Measurements from ENCODE around the gene MYCN.
"Not testable (repeated sequence)": the region's sequence is repeated elsewhere in the genome, so short reads cannot be mapped to it uniquely, and the experiment has no call there.

The MYCN gene

DNA sequence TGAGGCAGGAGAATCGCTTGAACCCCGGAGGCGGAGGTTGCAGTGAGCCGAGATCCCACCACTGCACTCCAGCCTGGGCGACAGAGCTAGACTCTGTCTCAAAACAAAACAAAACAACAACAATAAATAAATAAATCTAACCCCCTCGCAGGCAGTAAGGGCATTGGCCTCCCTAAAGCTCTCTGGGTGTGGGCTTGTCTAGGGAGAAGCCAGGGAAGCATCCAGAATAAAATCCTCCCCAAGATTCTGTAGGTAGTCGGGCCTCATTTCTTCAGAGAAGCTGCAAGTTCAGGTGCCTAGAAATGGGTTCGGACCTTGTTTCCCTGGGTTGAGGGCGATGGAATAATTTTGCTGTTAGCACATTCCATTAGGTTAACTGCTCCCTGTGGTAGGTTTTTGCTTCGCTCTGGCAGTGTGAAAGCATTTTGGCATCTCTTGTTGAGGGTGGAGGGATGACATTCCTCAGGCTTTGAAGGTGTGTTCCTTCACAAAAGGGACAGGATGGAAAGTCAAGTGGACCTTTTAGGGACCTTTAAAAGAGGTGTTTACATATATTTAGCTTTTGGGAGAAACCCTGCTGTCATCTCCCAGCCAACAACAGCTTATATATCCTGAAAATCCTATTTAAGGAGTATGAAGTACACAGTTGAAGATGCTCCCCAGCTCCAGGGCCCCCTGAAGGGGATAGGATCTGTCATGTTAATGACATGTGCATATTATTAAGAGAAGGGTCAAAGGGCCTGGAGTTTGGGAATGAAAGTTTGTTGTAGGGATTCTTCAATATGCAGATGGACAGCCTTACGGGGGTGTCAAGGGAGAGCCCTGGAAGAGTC is 17.7 kb downstream of the MYCN start:
- DNase-seq (ENCODE audit: low read depth) = no peak

DNA sequence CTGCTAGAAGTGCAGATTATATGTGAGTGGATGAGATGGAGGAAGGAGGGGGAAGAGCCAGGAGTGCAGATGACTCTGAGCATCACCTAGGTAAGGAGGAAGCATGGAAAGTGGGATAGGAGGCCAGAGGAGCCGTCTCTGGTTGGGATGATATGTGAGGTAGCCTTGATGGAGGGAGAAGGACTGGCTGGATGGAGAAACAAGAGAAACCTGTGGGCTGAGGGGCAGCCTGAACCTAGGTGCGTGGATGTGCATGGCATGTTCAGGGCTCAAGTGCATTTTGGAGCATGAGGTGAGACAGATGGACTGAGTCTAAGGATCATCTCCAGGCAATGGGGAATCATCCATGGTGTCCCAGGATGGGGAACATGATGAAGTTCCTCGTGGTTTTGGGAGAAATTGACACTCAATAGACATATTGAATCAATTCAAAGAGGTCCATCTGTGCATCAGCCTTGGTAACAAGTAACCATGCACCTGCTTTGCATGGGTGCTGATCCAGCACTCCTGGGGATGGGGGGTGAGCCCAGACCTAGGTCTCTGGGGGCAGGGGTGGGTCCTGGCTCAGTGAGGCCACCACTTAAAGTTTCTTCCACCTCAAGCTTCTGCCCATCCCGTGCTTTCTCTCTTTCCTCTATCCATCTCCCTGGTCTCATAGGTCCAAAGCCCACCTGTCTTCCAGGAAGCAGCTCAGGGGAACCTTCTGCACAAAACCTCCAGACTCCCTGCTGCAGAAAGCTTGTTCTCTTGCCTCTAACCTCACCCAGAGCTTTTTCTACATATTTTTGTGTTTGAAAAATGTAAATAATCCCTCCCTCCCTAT is 19.2 kb downstream of the MYCN start:
- DNase-seq (ENCODE audit: low read depth) = no peak

DNA sequence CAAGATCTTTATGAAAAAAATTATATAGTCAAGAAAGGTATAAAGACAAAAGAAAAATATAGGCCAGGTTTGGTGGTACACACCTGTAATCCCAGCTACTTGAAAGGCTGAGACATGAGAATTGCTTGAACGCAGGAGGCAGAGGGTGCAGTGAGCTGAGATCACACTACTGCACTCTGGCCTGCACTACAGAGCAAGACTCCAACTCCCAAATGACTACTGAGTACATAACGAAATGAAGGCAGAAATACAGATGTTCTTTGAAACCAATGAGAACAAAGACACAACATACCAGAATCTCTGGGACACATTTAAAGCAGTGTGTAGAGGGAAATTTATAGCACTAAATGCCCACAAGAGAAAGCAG is 19.8 kb downstream of the MYCN start:
- DNase-seq (ENCODE audit: low read depth) = not testable (repeated sequence)

DNA sequence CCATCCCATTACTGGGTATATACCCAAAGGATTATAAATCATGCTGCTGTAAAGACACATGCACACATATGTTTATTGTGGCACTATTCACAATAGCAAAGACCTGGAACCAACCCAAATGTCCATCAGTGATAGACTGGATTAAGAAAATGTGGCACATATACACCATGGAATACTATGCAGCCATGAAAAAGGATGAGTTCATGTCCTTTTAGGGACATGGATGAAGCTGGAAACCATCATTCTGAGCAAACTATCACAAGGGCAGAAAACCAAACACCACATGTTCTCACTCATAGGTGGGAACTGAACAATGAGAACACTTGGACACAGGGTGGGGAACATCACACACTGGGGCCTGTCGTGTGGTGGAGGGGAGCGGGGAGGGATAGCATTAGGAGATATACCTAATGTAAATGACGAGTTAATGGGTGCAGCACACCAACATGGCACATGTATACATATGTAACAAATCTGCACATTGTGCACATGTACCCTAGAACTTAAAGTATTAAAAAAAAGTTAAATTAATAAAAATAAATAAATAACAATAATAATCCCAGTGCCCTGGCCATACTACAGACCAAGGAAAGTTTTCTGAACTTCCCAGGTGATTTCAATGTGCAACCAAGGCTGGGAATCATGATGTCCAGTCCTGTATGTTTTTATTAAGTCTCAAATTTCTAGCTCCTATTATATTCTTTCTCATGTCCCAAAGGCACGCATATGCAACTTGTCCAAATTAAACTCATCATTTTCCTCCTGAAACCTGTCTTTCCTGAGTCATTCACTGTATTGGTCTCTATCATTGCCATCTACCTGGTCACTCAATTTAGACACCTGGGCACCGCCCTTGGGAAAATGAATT is 23.0 kb downstream of the MYCN start:
- DNase-seq (ENCODE audit: low read depth) = not testable (repeated sequence)

DNA sequence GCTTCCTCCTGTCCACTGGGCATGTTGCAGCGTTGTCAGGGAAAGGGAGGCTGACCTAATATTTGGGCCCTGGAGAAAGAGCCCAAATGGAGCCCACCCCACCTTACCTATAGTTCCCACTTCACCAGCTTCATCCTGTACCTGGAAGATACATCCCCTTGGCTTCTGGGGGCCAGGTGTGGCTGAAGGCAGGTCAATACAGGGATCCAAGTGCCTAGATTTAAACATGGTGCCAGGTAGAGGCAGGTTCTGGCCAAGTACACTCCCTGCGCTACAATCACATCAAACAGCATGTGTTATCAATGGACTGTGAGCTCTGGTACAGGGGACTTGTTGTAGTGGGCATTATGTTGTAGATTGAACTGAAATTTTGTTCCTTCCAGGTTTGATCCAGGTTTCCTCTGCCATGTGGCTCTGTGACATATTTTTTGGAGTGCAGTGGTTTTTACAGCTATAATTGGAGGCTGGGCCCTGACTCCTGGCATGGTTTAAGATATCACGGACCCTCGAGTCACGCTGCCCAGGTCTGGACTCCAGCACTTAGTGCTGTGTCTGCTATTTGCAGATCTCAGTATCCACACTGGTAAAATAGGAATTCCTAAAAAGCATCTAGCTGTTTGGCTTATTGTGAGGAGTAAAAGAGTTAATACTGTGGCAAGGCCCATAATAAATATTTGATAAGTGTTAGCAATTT is 23.8 kb downstream of the MYCN start:
- DNase-seq (ENCODE audit: low read depth) = no peak

DNA sequence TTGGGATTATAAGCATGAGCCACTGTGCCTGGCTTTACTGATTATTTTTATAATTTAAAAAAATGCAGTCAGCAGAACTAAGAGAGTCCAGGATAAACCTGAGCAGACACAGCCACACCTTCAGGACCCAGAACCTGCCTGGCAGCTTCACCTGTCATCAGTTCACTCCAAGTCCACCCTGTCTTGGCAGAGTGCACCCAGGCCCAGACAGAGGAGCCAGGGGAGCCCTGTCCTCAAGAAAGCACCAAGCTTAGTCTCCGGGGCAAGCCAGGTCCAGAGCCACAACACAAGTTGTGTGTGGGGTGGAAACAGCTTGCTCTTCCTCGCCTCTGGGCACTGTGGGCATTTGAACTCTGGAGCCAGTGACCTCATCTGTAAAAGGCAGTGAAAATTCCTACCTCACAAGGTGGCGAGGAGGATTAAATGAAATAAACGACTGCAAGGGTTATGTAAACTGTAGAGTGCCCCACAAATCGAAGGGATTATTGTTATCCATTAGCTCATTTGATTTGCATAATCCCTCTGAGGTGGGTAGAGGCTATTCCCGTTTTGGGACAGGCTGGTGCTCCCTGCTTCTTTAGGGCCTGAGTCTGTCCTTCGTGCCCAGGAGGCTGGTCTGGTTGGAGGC is 24.7 kb downstream of the MYCN start:
- DNase-seq (ENCODE audit: low read depth) = no peak

DNA sequence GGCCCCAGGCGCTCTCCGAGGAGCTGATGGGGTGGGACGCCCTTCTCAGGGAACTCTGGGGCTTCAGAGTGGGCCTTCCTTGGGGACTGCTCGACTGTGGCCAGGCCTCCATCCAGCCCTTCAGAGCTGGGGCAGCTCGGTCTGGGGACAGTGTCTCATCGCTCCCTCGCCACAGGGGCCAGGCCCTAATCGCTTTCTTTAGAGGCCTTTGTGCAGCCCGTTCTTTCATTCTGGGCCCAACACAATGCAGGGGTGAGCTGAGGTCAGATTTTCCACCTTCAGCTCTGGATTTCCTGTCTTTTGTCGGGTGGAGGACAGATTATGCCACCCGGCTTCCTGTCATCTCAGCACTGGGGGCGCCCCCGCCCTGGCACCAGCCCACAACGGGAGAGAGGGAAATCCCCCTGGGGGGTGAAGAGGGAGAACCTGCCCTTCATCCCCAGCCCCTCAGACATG is 25.2 kb downstream of the MYCN start:
- DNase-seq (ENCODE audit: low read depth) = no peak

DNA sequence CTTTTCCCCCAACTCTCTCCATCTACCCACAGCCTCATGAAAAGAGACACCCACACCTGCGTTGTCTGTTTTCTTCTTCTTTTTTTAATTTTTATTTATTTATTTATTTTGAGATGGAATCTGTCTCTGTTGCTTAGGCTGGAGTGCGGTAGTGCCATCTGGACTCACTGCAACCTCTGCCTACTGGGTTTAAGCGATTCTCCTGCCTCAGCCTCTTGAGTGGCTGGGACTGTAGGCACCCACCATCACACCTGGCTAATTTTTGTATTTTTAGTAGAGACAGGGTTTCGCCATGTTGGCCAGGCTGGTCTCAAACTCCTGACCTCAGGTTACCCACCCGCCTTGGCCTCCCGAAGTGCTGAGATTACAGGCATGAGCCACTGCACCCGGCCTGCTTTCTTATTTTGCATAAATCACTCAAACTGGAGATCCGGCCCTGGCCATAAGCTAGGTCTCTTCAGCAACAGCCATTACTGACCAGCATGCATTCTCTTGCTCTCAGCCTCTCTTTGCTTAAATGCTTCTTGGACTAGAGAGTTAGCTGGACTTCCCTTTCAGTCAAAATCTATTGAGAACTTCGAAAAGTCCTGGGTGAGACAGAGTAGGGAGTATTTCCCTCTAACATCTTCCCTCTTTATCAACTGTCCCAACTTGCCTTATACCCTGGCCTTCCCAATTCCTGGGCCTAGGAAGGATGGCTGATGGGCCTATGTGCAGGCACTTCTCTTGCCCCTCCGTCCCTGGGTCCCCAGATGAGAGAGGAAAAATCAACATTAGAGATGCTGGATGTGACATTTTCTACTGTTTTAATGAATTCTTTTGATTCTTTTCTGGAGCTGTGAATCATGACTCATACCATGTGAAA is 27.3 kb downstream of the MYCN start:
- no peak for DNase-seq (ENCODE audit: low read depth)

DNA sequence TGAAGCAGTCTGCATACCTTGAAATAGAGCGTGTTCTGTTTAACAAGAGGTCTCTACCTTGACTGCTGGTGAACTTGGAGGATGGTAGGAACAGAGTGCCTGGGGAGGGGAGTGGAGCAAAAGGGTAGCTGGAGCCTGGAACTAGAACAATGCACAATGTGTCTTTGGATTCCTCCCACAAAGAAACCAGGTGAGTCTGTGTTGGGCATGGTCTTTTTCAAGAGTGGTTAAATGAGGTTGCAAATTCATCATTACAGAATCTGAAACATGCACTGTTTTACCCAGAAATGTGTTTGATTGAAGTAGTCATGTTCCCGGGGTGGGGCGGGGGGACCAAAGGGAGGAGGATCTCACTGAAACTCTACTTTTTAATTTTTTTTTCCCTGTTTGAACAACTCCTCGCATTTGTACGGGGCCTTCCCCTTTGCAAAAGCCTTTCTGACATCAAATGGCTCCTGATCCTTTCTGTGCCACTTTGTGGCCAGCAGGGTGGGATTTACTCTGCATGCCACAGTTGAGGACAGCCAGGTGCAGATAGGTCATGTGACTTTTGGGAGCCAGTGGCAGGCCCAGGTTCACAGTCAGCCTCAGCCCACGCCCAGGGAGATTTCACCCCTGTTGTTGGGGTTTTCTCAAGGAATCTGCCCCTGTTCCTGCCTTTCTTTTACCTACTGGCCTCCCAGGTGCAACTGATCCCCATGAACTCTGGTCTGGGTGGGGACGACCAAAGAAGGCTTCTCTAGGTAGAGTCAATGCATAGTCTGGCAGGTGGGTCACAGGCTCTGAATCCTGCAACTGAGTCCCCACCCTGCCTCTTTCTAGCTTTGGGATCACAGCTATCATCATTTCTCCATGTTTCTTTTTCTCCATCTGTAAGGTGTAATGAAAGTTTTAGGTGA is 28.2 kb downstream of the MYCN start:
- DNase-seq (ENCODE audit: low read depth) = no peak

DNA sequence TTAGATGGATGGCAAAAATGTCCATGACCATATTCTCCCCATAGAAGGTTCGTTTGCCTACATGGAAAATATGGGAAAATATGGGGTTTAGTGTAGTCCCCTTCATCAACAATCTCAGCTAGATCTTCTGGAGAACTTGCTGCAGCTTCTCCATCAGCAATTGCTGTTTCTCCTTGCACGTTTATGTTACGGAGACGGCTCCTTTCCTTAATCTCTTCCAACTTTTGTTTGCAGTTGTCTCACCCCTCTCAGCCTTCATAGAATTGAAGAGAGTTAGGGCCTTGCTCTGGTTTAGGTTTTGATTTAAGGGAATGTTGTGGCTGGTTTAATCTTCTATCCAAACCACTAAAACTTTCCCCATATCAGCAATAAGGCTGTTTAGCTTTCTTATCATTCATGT is 28.9 kb downstream of the MYCN start:
- no peak for DNase-seq (ENCODE audit: low read depth)

DNA sequence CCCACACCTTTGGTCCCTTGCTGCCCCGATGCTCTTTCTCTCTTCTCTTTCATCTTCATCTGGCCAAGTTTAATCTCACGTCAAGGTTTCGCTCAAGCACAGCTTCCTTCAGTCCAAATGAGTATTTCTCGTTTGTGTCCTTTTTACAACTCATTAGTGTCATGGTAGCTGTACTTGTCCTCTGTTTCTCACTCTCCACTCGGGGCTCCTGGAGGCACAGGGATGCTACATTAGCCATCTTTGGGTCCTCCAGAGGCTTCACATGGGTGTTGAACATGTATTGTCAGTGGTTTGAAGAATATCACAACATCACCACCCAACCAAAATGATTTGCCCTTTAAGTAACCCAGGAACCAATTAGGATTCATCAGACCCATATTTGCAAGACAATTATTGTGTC is 30.4 kb downstream of the MYCN start:
- no peak for DNase-seq (ENCODE audit: low read depth)

DNA sequence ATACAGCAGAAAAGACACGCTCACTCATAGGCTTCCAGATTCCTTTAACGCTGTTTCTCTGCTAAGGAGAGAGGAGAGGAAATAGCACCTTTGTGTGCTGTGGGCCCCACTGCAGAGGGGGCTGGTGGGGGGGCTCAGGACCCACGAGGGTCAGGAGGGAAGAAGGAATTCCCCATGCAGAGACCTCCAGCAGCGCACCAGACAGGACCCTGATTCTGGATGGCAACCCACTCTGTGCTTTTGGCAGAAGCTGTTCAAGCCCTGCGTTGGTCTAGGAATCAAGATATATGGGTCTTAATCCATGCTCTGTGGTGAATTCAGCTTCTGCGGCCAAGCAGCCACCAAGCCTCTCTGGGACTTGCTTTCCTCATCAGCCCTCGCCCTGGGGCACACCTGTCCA is 31.0 kb downstream of the MYCN start:
- no peak for DNase-seq (ENCODE audit: low read depth)

DNA sequence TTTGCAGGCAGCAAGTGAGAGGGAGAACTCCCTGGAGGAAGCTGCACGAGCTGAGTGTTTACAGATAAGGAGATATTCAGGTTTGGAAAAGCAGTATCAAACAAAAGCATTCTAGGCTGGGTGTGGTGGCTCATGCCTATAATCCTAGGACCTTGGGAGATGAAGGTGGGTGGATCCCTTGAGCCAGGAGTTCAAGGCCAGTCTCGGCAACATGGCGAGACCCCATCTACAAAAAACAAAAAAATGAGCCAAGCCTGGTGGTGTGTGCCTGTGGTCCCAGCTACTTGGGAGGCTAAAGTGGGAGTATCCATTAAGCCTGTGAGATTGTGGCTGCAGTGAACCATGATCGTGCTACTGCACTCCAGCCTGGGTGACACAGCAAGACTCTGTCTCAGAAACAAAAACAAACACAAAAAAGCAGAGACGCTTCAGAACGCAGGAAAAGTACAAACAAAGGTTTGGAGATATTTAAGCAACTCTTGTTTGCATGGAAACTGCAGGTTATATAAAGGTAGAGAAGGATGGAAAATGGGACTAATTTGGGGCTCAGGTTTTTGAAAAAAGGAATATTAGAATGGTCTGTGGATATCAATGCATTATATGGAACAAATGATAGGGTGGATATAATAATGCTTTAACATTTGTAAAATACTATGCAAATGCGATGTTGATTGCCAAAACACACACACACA is 31.6 kb downstream of the MYCN start:
- no peak for DNase-seq (ENCODE audit: low read depth)

DNA sequence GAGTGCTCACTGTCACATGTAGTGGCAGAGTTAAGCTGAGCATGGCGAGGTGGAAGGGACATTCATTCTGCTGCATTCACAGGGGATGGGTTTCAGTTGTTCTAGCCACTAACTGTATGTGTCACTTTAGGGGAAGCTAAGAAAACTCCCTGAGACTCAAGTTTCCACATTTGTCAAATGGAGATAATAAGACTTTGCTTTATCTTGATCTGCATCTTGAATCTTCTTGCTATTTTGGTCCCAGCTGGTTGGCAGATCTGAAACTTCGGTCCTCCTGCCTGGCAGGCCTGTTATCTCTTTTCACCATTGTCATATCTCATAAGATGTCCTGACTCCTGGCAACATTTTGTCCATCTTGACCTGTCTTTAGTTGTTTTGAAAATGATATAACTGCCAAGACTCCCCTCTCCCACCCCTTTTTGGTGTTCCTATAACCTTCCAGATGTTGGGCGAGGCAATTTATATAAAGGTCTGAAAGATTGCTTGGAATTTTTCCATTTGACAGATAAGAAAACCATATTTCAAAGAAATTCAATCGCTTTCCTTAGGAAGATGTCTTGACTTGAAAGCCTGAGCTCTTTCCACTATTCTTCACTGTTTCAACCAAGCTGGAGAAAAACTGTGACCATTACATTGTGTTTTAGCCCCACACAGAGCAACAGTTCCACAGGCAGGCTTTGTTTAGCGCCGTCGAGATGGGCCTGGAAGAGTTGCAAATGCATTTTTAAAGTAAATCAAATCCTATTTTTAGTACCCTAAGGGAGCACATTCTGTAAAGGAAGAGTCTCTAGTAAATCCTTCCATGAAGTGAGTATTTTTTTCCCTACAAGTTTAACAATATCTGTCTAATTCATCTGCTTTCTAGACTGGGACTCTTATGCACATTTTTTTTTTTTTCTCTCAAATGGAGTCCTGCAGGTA is 33.4 kb downstream of the MYCN start:
- no peak for DNase-seq (ENCODE audit: low read depth)

DNA sequence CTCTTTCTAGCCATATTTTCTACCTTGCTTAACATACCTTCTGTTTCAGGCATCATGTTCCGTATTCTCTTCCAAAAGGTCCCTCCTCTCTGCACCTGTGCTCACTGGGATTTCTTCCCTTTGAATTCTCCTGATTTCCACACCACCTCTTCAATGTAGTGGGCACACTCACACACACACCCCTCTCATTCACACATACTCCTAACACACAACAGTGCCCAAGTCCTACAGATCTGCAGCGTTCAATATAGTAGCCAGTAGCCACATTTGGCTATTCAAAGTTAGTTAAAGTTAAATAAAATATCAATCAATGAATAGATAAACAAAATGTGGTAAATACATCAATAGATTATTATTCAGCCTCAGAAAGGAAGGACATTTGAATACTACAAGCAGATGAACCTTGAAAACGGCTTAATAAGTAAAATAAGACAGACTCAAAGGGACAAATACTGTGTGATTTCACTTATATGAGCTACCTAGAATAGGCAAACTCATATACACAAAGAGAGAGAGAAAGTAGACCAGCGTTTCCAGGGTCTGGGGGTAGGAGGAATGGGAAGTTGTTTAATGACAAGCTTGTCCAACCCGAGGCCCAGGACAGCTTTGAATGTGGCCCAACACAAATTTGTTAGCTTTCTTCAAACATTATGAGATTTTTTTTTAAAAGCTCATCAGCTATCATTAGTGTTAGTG is 34.4 kb downstream of the MYCN start:
- no peak for DNase-seq (ENCODE audit: low read depth)

DNA sequence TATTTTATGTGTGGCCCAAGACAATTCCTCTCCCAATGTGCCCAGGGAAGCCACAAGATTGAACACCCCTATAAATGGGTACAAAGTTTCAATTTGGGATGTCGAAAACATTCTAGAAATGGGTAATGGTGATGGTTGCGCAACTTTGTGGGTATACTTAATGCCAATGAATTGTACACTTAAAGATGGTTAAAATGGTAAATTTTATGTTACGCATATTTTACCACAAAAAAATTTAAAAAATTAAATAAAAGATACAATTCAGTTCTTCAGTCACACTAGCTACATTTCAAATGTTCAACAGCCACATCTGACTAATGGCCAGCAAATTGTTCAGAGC is 34.9 kb downstream of the MYCN start:
- no peak for DNase-seq (ENCODE audit: low read depth)

DNA sequence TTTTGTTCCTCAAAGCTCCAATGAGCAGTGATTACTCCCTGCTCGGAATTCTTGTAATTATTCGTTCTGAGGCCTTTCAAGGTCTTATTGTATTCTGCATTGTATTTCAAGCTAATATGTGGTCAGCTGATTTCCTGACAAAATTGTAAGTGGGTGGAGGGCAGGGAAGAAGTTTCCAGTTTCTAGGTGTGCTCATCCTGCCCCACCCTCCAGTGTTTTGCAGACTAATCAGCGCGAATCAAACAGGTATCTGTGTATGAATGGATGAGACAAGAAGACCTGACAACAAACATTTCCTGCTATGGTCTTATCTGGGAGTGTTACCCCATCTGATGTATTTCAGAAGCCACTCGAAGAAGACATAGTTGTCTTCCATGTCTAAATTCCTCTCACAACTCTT is 35.3 kb downstream of the MYCN start:
- no peak for DNase-seq (ENCODE audit: low read depth)
